Hematopoietic multipotent progenitor cell treated with erythropoietin and hydrocortisone succinate and interleukin-3 and kit ligand, for 15 days (in vitro differentiated cells): ENCODE data around the gene GPX8.

Source experiments
- DNase-seq: peaks from one replicate; pipeline ENCODE4 v3.0.0-alpha.2; 2015; ENCODE audit warnings: low spot score

The GPX8 gene

DNA sequence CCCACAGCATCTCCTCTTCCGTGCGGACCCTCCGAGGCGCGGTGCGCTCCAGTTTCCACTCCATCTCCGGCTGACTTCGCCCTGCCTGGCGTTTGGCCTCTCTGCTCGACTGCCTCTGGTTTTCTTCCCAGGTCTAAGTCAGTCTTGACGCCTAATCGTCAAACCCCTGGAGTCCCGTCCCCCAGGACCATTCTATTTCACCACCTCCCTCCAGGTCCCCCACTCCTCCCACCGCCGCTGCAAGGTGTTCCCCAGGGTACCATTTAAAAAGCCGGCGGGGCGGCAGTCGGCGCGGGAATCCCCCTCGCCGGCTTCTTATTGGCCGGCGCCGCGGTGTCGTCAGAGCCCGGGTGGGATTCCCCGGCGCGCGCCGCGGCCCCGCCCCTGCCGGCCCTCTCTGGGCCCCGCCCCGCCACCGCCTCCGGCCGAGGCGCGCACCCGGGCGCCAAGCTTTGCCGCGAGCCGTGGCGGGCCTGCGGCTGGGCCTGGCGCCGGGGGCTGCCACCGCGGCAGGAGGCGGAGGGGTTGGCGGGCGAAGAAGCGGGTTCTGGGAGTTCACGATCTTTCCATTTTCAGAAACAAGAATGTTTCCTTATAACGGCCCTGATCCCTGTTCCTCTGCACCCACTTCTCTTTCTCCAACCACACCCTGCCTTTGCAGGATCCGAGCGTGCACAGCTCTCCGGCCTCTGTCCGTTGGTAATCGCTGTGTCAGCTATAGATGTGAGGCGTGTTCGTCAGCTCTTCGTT lies 13.1 kb downstream of the GPX8 start, which contains the start of gene CDC20B:
Gene CDC20B, minus strand, starts transcription at position 241 of the 750 bp plus-strand sequence. Its CDS starts 177 bp downstream, at position 64.
- DNase-seq = peak; percentile 52

GRCh38 chr5:55173687-55174230 lies 13.8 kb downstream of the GPX8 start:
- DNase-seq = no peak

DNA sequence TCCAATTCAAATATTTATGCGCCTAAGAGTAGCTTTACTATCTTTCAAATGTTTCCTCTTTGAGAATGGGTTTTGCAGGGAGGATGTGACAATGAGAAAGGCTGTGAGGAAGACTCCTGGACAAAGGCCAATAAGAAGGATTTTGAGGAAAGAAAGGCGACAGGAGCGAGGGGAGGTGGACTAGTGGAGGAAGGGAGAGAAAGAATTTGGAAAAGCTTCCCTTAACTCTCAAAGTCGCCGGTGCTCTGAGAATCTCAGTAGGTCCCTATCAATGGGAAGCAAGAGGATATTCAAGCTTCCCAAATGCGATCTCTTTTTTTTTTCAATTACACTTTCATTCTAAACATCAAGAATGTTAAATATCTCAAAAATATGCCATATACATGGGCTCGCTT lies 15.8 kb downstream of the GPX8 start:
- no peak for DNase-seq

GRCh38 chr5:55176176-55176818 lies 16.3 kb downstream of the GPX8 start:
- peak; percentile 15 for DNase-seq

- no peak for DNase-seq
Measured at GRCh38 chr5:55177078-55177477, 17.1 kb downstream of the GPX8 start.

GRCh38 chr5:55180016-55180415 lies 20.0 kb downstream of the GPX8 start:
- no peak for DNase-seq

GRCh38 chr5:55187370-55187769 lies 27.4 kb downstream of the GPX8 start:
- no peak for DNase-seq

GRCh38 chr5:55188656-55189540 lies 28.9 kb downstream of the GPX8 start:
- no peak for DNase-seq

DNA sequence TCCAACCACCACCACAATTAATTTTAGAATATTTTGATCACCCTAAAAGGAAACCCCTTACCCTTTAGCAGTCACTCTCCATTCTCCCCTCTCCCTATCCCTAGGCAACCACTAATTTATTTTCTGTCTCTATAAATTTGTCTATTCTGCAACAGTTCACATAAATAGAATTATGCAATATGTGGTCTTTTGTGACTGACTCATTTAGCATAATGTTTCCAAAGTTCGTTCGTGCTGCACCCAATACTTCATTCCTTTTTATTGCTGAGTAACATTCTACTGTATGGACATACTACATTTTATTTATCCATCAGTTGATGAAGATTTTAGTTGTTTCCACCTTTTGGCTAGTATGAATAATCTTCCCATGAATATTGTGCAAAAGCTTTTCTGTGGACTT lies 31.2 kb downstream of the GPX8 start:
- DNase-seq = no peak

DNA sequence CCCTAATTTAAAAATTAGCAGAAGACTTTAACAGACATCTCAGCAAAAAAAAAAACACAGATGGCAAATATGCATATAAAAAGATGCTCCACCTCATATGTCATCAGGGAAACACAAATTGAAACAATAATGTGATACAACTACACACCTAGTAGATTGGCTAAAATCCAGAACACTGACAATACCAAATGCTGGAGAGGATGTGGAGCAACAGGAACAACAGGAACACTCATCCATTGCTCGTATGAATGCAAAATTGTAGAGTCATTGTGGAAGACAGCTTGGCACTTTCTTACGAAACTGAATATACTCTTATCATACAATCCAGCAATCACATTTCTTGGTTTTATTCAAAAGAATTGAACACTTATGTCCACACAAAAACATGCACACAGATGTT lies 45.0 kb downstream of the GPX8 start:
- no peak for DNase-seq

DNA sequence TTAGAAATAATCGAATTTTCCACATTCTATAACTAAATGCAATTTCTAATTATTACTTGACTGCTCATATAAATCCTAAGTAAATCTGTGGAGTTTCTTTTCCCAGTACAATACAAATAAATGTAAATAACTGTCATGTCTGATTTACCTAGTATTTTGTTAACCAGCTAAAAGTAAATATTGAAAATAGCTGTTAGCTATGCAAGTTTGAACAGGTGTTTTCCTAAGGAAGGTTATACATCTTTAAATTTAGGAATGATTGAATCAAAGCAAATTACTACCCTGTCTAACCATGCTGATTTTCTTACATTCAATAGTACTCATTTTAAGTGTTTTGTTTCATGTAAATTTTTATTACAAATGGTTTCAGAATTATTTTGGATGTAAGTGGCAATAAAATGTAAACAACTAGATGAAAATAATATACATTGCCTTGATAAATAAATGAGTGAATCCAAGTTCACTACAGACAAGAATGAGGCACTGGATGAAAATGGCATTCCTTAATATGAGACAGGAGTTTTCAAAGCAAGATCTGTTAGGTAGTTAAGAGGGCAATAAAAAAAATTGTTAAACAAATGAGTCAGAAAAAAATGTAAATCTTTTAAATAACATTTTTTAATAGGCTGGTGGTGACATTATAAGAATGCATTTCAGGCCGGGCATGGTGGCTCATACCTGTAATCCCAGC lies 51.4 kb downstream of the GPX8 start:
- DNase-seq = no peak
